Activated CD4-positive, alpha-beta memory T cell treated with anti-CD3 and anti-CD28 coated beads for 36 hours (primary cell): ENCODE measurements around the gene DLG2. TPM values are rescaled to one million over a fixed set of nuclear protein-coding genes. Genes with fewer than 3 reads are reported as not detected.

Source experiments
- CTCF ChIA-PET: fragments of 350-600 bp; sonication (Branson Sonifier 250); formaldehyde crosslinking; loops from one replicate; lab custom pipeline; 2021; ENCODE audit warnings: antibody characterized with exemption, inconsistent platforms; lab: Charles Lee
- POLR2A ChIA-PET: fragments of 350-600 bp; sonication (Branson Sonifier 250); formaldehyde crosslinking; loops from one replicate; lab custom pipeline; 2021; ENCODE audit warnings: antibody characterized with exemption; lab: Charles Lee
- DNase-seq: peaks from one replicate; pipeline ENCODE4 v3.0.0-alpha.2; 2020
- H3K27ac Mint-ChIP-seq: one replicate; pipeline ENCODE4 v1.8.0; 2021; ENCODE audit warnings: mixed read lengths
- H3K27me3 Mint-ChIP-seq: one replicate; pipeline ENCODE4 v1.8.0; 2021; ENCODE audit warnings: mixed read lengths
- H3K36me3 Mint-ChIP-seq: one replicate; pipeline ENCODE4 v1.8.0; 2021; ENCODE audit warnings: mixed read lengths
- H3K4me1 Mint-ChIP-seq: one replicate; pipeline ENCODE4 v1.8.0; 2021; ENCODE audit warnings: low read depth, mixed read lengths
- H3K4me3 Mint-ChIP-seq: one replicate; pipeline ENCODE4 v1.8.0; 2021; ENCODE audit warnings: mild to moderate bottlenecking, mixed read lengths
- H3K9me3 Mint-ChIP-seq: one replicate; pipeline ENCODE4 v1.8.0; 2021; ENCODE audit warnings: mixed read lengths
- intact Hi-C: fragments of 100-400 bp; cut with micrococcal nuclease; formaldehyde crosslinking; loops from one replicate; pipeline ENCODE4 v1.15.1; 2023
- total RNA-seq, 2 experiments: library from RNA; stranded (reverse); gene quantifications; one replicate each; pipeline ENCODE4 v1.2.3, GENCODE V29; 2021

DLG2 gene
- total RNA-seq, 2 experiments from 2014 or later: 1.7 to 2.1 TPM

GRCh38 chr11:84289381-84289906, 1337.7 kb downstream of the DLG2 start:
- no peak overlapping the region for H3K4me3 Mint-ChIP-seq
- CTCF ChIA-PET: no interaction called here
- no peaks in the 10 kb centered on the region for H3K27me3 Mint-ChIP-seq
- DNase-seq: no peak
- H3K4me1 Mint-ChIP-seq: no peaks in the 10 kb centered on the region
- POLR2A ChIA-PET: no interaction called here
- intact Hi-C loops: no loop called here
- H3K27ac Mint-ChIP-seq: no peak overlapping the region
- no peaks in the 10 kb centered on the region for H3K36me3 Mint-ChIP-seq
- peaks cover 5% of the 10 kb centered on the region for H3K9me3 Mint-ChIP-seq

DNA sequence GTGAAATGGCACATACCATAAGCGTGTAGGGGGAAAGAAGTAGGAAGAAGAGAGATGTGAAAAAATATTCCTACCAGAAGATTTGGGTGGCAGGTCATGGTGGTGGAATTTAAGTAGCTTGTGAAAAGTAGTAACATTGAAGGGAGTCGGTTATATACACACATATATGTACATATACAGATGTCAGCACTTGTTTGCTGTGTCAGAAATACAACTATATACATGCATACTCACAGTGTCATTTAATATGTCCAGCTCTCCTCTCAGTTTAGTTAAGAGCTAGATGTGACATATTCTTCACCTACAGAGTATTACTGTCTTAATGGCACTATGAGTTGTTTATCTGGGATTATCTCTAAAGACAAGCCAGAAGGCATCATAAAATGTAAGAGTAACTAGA, 1353.6 kb downstream of the DLG2 start:
- Mint-ChIP-seq H3K27me3 (no peaks in the 10 kb centered on the region), H3K36me3 (no peaks in the 10 kb centered on the region), H3K4me3 (no peak overlapping the region), H3K9me3 (peaks cover 19% of the 10 kb centered on the region), H3K27ac (no peak overlapping the region), H3K4me1 (no peaks in the 10 kb centered on the region)
- ChIA-PET CTCF (no interaction called here), POLR2A (no interaction called here)
- intact Hi-C loops: no loop called here
- DNase-seq: no peak

GRCh38 chr11:84270466-84270865, 1356.7 kb downstream of the DLG2 start:
- POLR2A ChIA-PET: no interaction called here
- Mint-ChIP-seq H3K27ac (no peak overlapping the region), H3K4me1 (no peaks in the 10 kb centered on the region), H3K9me3 (peaks cover 14% of the 10 kb centered on the region), H3K4me3 (no peak overlapping the region), H3K36me3 (no peaks in the 10 kb centered on the region), H3K27me3 (no peaks in the 10 kb centered on the region)
- CTCF ChIA-PET: no interaction called here
- no peak for DNase-seq
- intact Hi-C loops: no loop called here

GRCh38 chr11:84264066-84264465, 1363.1 kb downstream of the DLG2 start:
- no peak for DNase-seq
- peaks cover 8% of the 10 kb centered on the region for H3K9me3 Mint-ChIP-seq
- no peak overlapping the region for H3K4me3 Mint-ChIP-seq
- POLR2A ChIA-PET: no interaction called here
- H3K27ac Mint-ChIP-seq: no peak overlapping the region
- no peaks in the 10 kb centered on the region for H3K36me3 Mint-ChIP-seq
- H3K27me3 Mint-ChIP-seq: no peaks in the 10 kb centered on the region
- CTCF ChIA-PET: no interaction called here
- H3K4me1 Mint-ChIP-seq: no peaks in the 10 kb centered on the region
- intact Hi-C loops: no loop called here

DNA sequence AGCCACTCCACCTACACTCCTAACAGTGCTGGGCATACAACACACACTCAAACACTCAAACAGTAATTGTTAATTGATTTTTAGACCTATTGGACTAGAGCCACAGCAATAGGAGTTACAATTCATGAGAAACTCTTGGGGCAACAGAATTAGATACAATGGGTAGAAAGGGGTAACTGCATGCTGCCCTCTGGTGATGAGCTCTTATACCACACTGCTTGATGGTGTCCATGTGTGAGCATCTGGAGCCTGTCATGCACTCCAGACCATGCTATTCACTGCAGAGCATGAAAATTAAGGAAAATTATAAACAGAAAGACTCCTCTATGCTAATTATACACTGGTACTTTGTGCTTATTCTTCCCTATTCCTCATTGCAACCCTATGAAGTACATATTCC, 1365.4 kb downstream of the DLG2 start:
- Mint-ChIP-seq H3K27ac (no peak overlapping the region), H3K36me3 (no peaks in the 10 kb centered on the region), H3K4me1 (no peaks in the 10 kb centered on the region), H3K27me3 (no peaks in the 10 kb centered on the region), H3K4me3 (no peak overlapping the region), H3K9me3 (peaks cover 8% of the 10 kb centered on the region)
- no peak for DNase-seq
- intact Hi-C loops: no loop called here
- ChIA-PET CTCF (no interaction called here), POLR2A (no interaction called here)

GRCh38 chr11:84260862-84261261, 1366.3 kb downstream of the DLG2 start:
- CTCF ChIA-PET: no interaction called here
- H3K27ac Mint-ChIP-seq: no peak overlapping the region
- no peaks in the 10 kb centered on the region for H3K36me3 Mint-ChIP-seq
- no peak overlapping the region for H3K4me3 Mint-ChIP-seq
- H3K4me1 Mint-ChIP-seq: no peaks in the 10 kb centered on the region
- peaks cover 6% of the 10 kb centered on the region for H3K9me3 Mint-ChIP-seq
- DNase-seq: no peak
- POLR2A ChIA-PET: no interaction called here
- H3K27me3 Mint-ChIP-seq: no peaks in the 10 kb centered on the region
- intact Hi-C loops: no loop called here

- no peaks in the 10 kb centered on the region for H3K27me3 Mint-ChIP-seq
- ChIA-PET POLR2A (no interaction called here), CTCF (no interaction called here)
- DNase-seq: no peak
- H3K36me3 Mint-ChIP-seq: no peaks in the 10 kb centered on the region
- intact Hi-C loops: no loop called here
- no peak overlapping the region for H3K27ac Mint-ChIP-seq
- H3K4me1 Mint-ChIP-seq: no peaks in the 10 kb centered on the region
- peaks cover 5% of the 10 kb centered on the region for H3K9me3 Mint-ChIP-seq
- H3K4me3 Mint-ChIP-seq: no peak overlapping the region
Observed at GRCh38 chr11:84256618-84257017, 1370.5 kb downstream of the DLG2 start.

DNA sequence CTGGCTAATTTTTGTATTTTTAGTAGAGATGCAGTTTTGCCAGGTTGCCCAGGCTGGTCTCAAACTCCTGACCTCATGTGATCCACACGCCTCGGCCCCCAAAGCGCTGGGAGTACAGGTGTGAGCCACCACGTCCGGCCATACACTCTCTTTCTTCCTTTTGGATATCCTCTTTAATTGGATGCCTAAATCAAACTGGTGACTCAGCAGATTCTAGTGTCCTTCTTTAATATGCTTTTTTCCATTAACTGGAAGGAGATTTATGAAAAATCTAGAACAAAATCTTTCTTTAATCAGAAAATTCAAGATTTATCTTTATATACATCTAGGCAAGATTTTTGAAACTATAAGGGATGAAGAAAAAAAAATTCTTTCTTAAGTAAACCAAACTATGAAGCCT, 1371.7 kb downstream of the DLG2 start:
- no peaks in the 10 kb centered on the region for H3K27me3 Mint-ChIP-seq
- peaks cover 4% of the 10 kb centered on the region for H3K9me3 Mint-ChIP-seq
- H3K4me3 Mint-ChIP-seq: no peak overlapping the region
- no peak overlapping the region for H3K27ac Mint-ChIP-seq
- intact Hi-C loops: no loop called here
- H3K36me3 Mint-ChIP-seq: no peaks in the 10 kb centered on the region
- DNase-seq: no peak
- no peaks in the 10 kb centered on the region for H3K4me1 Mint-ChIP-seq
- ChIA-PET POLR2A (no interaction called here), CTCF (no interaction called here)

GRCh38 chr11:84250834-84251613, 1376.1 kb downstream of the DLG2 start:
- intact Hi-C loops: no loop called here
- Mint-ChIP-seq H3K27ac (no peak overlapping the region), H3K36me3 (no peaks in the 10 kb centered on the region), H3K4me1 (no peaks in the 10 kb centered on the region), H3K4me3 (no peak overlapping the region), H3K27me3 (no peaks in the 10 kb centered on the region), H3K9me3 (peaks cover 9% of the 10 kb centered on the region)
- DNase-seq: no peak
- ChIA-PET CTCF (no interaction called here), POLR2A (no interaction called here)

DNA sequence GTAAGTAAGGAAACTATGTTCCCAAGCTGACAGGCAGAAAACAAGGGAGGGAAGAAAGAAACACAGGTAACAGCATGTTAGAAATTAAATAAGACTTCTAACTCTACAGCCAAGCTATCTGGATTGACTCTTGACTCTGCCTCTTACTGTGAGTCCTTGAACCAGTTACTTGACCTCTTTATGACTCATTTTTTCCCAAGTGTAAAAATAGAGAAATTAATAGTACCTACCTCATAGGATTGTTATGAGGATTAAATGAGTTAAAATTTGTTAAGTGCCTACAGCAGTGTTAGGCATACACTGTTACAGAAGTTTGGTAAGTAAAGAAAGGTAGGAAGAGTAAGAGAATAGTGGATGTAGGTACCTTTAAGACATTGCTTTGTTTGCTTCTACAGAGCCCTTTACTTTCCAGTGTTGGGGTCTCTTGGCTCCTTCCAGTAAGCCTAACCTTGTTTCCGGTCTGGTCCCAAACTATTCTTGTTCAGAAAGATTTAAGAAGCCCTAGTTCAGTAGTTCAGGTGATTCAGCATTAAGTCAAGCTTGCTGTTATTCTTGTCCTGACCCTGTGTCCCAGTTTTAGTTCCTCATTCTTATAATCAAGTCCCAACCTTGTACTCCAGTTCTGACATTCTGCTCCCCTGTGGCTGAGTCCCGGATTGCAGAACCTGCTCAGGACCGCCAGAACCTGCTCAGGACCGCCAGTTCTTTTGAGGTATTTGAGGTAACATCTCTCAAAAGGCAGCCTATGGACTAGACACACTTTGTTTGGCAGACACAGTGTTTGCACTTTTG, 1377.6 kb downstream of the DLG2 start:
- POLR2A ChIA-PET: no interaction called here
- DNase-seq: no peak
- Mint-ChIP-seq H3K4me1 (no peaks in the 10 kb centered on the region), H3K4me3 (no peak overlapping the region), H3K36me3 (no peaks in the 10 kb centered on the region), H3K27ac (no peak overlapping the region), H3K27me3 (no peaks in the 10 kb centered on the region), H3K9me3 (peaks cover 9% of the 10 kb centered on the region)
- intact Hi-C loops: no loop called here
- CTCF ChIA-PET: no interaction called here

- intact Hi-C loops: no loop called here
- ChIA-PET CTCF (no interaction called here), POLR2A (no interaction called here)
- no peak overlapping the region for H3K4me3 Mint-ChIP-seq
- no peak for DNase-seq
- no peaks in the 10 kb centered on the region for H3K36me3 Mint-ChIP-seq
- no peaks in the 10 kb centered on the region for H3K27me3 Mint-ChIP-seq
- no peaks in the 10 kb centered on the region for H3K4me1 Mint-ChIP-seq
- no peak overlapping the region for H3K27ac Mint-ChIP-seq
- H3K9me3 Mint-ChIP-seq: peaks cover 9% of the 10 kb centered on the region
Observed at GRCh38 chr11:84247926-84248325, 1379.2 kb downstream of the DLG2 start.

DNA sequence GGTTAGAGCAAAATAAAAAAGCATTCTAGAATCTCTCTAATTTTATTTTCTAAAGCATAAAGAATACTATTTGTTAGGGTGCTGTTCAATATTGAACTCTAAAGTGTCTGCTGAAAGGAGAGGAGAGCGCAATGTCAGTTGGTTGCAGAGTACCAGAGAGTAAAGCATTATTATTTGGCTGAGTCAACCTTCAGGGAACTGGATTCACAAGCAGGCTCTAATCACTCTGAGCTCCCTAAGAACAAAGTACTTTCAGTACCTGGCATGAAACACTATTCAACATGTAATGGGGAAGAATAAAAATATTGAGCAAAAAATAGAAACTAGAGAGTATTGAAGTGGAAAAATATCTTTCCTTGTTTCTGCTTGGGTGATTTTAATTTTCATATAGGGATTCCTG, 1380.0 kb downstream of the DLG2 start:
- ChIA-PET POLR2A (no interaction called here), CTCF (no interaction called here)
- peaks cover 9% of the 10 kb centered on the region for H3K9me3 Mint-ChIP-seq
- H3K4me3 Mint-ChIP-seq: no peak overlapping the region
- intact Hi-C loops: no loop called here
- DNase-seq: no peak
- H3K27me3 Mint-ChIP-seq: no peaks in the 10 kb centered on the region
- H3K36me3 Mint-ChIP-seq: no peaks in the 10 kb centered on the region
- H3K4me1 Mint-ChIP-seq: no peaks in the 10 kb centered on the region
- H3K27ac Mint-ChIP-seq: no peak overlapping the region
